SK-N-SH (cell line): ENCODE measurements around the gene DOK6. TPM values are rescaled to one million over a fixed set of nuclear protein-coding genes. Genes with fewer than 3 reads are reported as not detected.

Experiments used
- CTCF ChIA-PET: fragments of 300-600, 350-600 bp; formaldehyde crosslinking; extraction: SDS; loops from one replicate; lab custom pipeline; 2021; lab: Yijun Ruan, JAX
- POLR2A ChIA-PET: fragments of 350-600 bp; sonication (Branson Sonifier 250); formaldehyde crosslinking; extraction: SDS; loops from one replicate; lab custom pipeline; 2020; ENCODE audit warnings: antibody characterized with exemption, inconsistent platforms; lab: Yijun Ruan, JAX
- DNase-seq: peaks from one replicate; pipeline ENCODE4 v3.0.0; 2012
- H2AFZ ChIP-seq: fragments of 200-600 bp; sonication (generic); 2 replicates; pipeline ENCODE4 v1.8.1; 2016; ENCODE audit warnings: antibody characterized with exemption, mild to moderate bottlenecking, low read depth
- H3F3A ChIP-seq: fragments of 200-600 bp; sonication (generic); replicated peaks from 2 replicates; pipeline ENCODE3; 2016; ENCODE audit warnings: antibody characterized with exemption, mild to moderate bottlenecking; ENCODE audit not compliant: insufficient read depth
- H3K27ac ChIP-seq, 2 experiments: fragments of 200-500 bp in 1 of 2; fragments of 200-600 bp in 1 of 2; sonication (Bioruptor generic) in 1 of 2; sonication (generic), shearing (Covaris generic) in 1 of 2; 2 replicates each; pipeline versions ENCODE4 v1.5.1 to v1.6.1; 2014 to 2016; ENCODE audit warnings: low read depth in 2 of 2, inconsistent platforms in 1 of 2, low read length in 1 of 2, mild to moderate bottlenecking in 1 of 2, mixed read lengths in 1 of 2
- H3K27me3 ChIP-seq: fragments of 200-600 bp; sonication (generic), shearing (Covaris generic); 2 replicates; pipeline ENCODE4 v1.6.1; 2016; ENCODE audit warnings: mixed run types; ENCODE audit not compliant: insufficient read depth
- H3K36me3 ChIP-seq, 2 experiments: fragments of 200-500 bp in 1 of 2; fragments of 200-600 bp in 1 of 2; sonication (Bioruptor generic) in 1 of 2; sonication (generic) in 1 of 2; replicated peaks in 1 of 2; 2 replicates each; pipeline versions ENCODE3 to v1.5.1; 2014 to 2016; ENCODE audit warnings: low read length in 1 of 2, mild to moderate bottlenecking in 1 of 2; ENCODE audit not compliant: insufficient read depth in 2 of 2, control insufficient read depth in 1 of 2
- H3K4me1 ChIP-seq, 2 experiments: fragments of 200-500 bp in 1 of 2; fragments of 200-600 bp in 1 of 2; sonication (Bioruptor generic) in 1 of 2; sonication (generic), shearing (Covaris generic) in 1 of 2; 2 replicates each; pipeline versions ENCODE4 v1.5.1 to v1.6.1; 2014 to 2016; ENCODE audit warnings: low read depth in 1 of 2, low read length in 1 of 2, mixed run types in 1 of 2; ENCODE audit not compliant: insufficient read depth in 2 of 2, control insufficient read depth in 1 of 2
- H3K4me2 ChIP-seq: fragments of 200-600 bp; sonication (generic), shearing (Covaris generic); 2 replicates; pipeline ENCODE4 v1.6.1; 2017; ENCODE audit warnings: mixed run types
- H3K4me3 ChIP-seq, 2 experiments: fragments of 200-500 bp in 1 of 2; fragments of 200-600 bp in 1 of 2; sonication (Bioruptor generic) in 1 of 2; sonication (generic), shearing (Covaris generic) in 1 of 2; 2 replicates each; pipeline versions ENCODE4 v1.5.1 to v1.8.1; 2014 to 2016; ENCODE audit warnings: low read depth in 2 of 2, inconsistent platforms in 1 of 2, low read length in 1 of 2, mild to moderate bottlenecking in 1 of 2, mixed read lengths in 1 of 2, moderate library complexity in 1 of 2
- H3K79me2 ChIP-seq: fragments of 200-600 bp; sonication (generic); 2 replicates; pipeline ENCODE4 v1.8.1; 2017; ENCODE audit warnings: mild to moderate bottlenecking; ENCODE audit not compliant: insufficient read depth
- H3K9ac ChIP-seq: fragments of 200-600 bp; sonication (generic); 2 replicates; pipeline ENCODE4 v1.6.1; 2017; ENCODE audit warnings: mixed run types
- H3K9me2 ChIP-seq: fragments of 200-600 bp; sonication (generic); 2 replicates; pipeline ENCODE4 v1.6.1; 2017; ENCODE audit warnings: mixed run types
- H3K9me3 ChIP-seq: fragments of 200-600 bp; sonication (generic); 2 replicates; pipeline ENCODE4 v1.6.1; 2017; ENCODE audit warnings: mixed run types, mild to moderate bottlenecking, moderate library complexity
- H4K20me1 ChIP-seq: fragments of 200-600 bp; sonication (generic); 2 replicates; pipeline ENCODE4 v1.6.1; 2017; ENCODE audit warnings: mild to moderate bottlenecking, mixed run types; ENCODE audit not compliant: insufficient read depth
- CHD2 ChIP-seq: fragments of 150-350 bp; IDR thresholded peaks from 2 replicates; pipeline ENCODE4 v1.6.1; 2018; ENCODE audit warnings: low read length; ENCODE audit not compliant: partially characterized antibody
- EZH2phosphoT487 ChIP-seq: fragments of 200-600 bp; sonication (generic); IDR thresholded peaks from 2 replicates; pipeline ENCODE4 v1.6.1; 2017; ENCODE audit warnings: low read depth, mixed run types, mild to moderate bottlenecking, antibody characterized with exemption, moderate library complexity, borderline replicate concordance
- FOSL2 ChIP-seq: IDR thresholded peaks from 2 replicates; pipeline ENCODE4 v1.4.0; 2012; ENCODE audit warnings: low read depth, mild to moderate bottlenecking, moderate library complexity, borderline replicate concordance
- GABPA ChIP-seq: IDR thresholded peaks from 2 replicates; pipeline ENCODE4 v1.4.0; 2012; ENCODE audit warnings: low read depth, mild to moderate bottlenecking
- GATA2 ChIP-seq: sonication (generic); formaldehyde crosslinking; IDR thresholded peaks from 2 replicates; pipeline ENCODE4 v1.5.0; 2020; ENCODE audit warnings: mild to moderate bottlenecking, missing genetic modification reagents
- IRF3 ChIP-seq: fragments of 150-350 bp; IDR thresholded peaks from 2 replicates; pipeline ENCODE4 v1.6.1; 2016; ENCODE audit warnings: mild to moderate bottlenecking, low read depth, low read length
- MAX ChIP-seq: IDR thresholded peaks from 2 replicates; pipeline ENCODE4 v1.4.0; 2012; ENCODE audit warnings: low read depth
- MEF2A ChIP-seq: IDR thresholded peaks from 2 replicates; pipeline ENCODE4 v1.4.0; 2012; ENCODE audit warnings: low read depth, borderline replicate concordance
- MXI1 ChIP-seq: IDR thresholded peaks from 2 replicates; pipeline ENCODE4 v1.6.1; 2012; ENCODE audit warnings: mild to moderate bottlenecking, low read depth, low read length, improper control_type of control experiment
- NFIC ChIP-seq: IDR thresholded peaks from 2 replicates; pipeline ENCODE4 v1.4.0; 2012; ENCODE audit warnings: borderline replicate concordance
- NRF1 ChIP-seq: IDR thresholded peaks from 2 replicates; pipeline ENCODE4 v1.6.1; 2012; ENCODE audit warnings: low read depth, mild to moderate bottlenecking, low read length
- POLR2AphosphoS5 ChIP-seq: IDR thresholded peaks from 2 replicates; pipeline ENCODE4 v1.6.1; 2012; ENCODE audit warnings: low read depth, low read length
- RAD21 ChIP-seq: IDR thresholded peaks from 2 replicates; pipeline ENCODE4 v1.6.1; 2012; ENCODE audit warnings: mild to moderate bottlenecking, low read length
- RCOR1 ChIP-seq: fragments of 150-350 bp; IDR thresholded peaks from 2 replicates; pipeline ENCODE4 v1.6.1; 2017; ENCODE audit warnings: antibody characterized with exemption, low read length
- RFX5 ChIP-seq: IDR thresholded peaks from 2 replicates; pipeline ENCODE4 v1.6.1; 2012; ENCODE audit warnings: mild to moderate bottlenecking, improper control_type of control experiment, low read length
- RXRA ChIP-seq: IDR thresholded peaks from 2 replicates; pipeline ENCODE4 v1.4.0; 2012; ENCODE audit warnings: low read depth, mild to moderate bottlenecking, borderline replicate concordance
- SIN3A ChIP-seq: IDR thresholded peaks from 2 replicates; pipeline ENCODE4 v1.6.1; 2012; ENCODE audit warnings: low read depth, mild to moderate bottlenecking, low read length, moderate library complexity, borderline replicate concordance
- SMC3 ChIP-seq: IDR thresholded peaks from 2 replicates; pipeline ENCODE4 v1.6.1; 2012; ENCODE audit warnings: low read depth, low read length, improper control_type of control experiment
- TAF1 ChIP-seq: IDR thresholded peaks from 2 replicates; pipeline ENCODE4 v1.6.1; 2012; ENCODE audit warnings: low read depth, mild to moderate bottlenecking, low read length, moderate library complexity, borderline replicate concordance
- TCF12 ChIP-seq: IDR thresholded peaks from 2 replicates; pipeline ENCODE4 v1.4.0; 2012
- TEAD4 ChIP-seq: IDR thresholded peaks from 2 replicates; pipeline ENCODE4 v1.4.0; 2012; ENCODE audit warnings: mild to moderate bottlenecking, borderline replicate concordance; ENCODE audit not compliant: insufficient read depth
- WGBS: methylation state at CpG from one replicate; pipeline ENCODE4 v1.1.6; 2017; ENCODE audit warnings: low lambda C conversion rate; 5-methylcytosine and 5-hydroxymethylcytosine counted together
- polyA plus RNA-seq, 3 experiments: library from polyadenylated mRNA; depleted of rRNA; stranded (reverse); fragments of >200 nt; gene quantifications; 2 replicates each; pipeline ENCODE4 v1.2.3, GENCODE V29; 2012

Gene DOK6
- polyA plus RNA-seq, 1 of the 3 experiments (the other 2 are of a cell fraction): 3.9 TPM

- 82% methylated on average over 2 of the region's 2 CpGs for WGBS
- H3F3A ChIP-seq: no peaks in the 10 kb centered on the region
- no peaks in the 10 kb centered on the region for H3K79me2 ChIP-seq
- no peak overlapping the region for H3K4me3 ChIP-seq
- ChIA-PET POLR2A (no interaction called here), CTCF (no interaction called here)
- no peak overlapping the region for H3K4me2 ChIP-seq
- no peak overlapping the region for H2AFZ ChIP-seq
- DNase-seq: no peak
- H3K9me2 ChIP-seq: 0 out of 2 replicates have a peak, but pooled peaks cover 2% of the 10 kb centered on the region
- no peaks in the 10 kb centered on the region; a peak in 1 of 4 replicates for H3K4me1 ChIP-seq
- no peaks in the 10 kb centered on the region for H3K9me3 ChIP-seq
- no peak overlapping the region for H3K27ac ChIP-seq
- no peaks in the 10 kb centered on the region for H3K36me3 ChIP-seq
- TF ChIP-seq IRF3: no peak
- no peak for TF ChIP-seq NRF1
- TF ChIP-seq MXI1: no peak
- no peak for TF ChIP-seq SIN3A
- TF ChIP-seq NFIC: no peak
- no peak for TF ChIP-seq MEF2A
- H4K20me1 ChIP-seq: no peaks in the 10 kb centered on the region
- no peaks in the 10 kb centered on the region for H3K27me3 ChIP-seq
- H3K9ac ChIP-seq: no peak overlapping the region
These were observed 300.6 kb downstream of the DOK6 start for GRCh38 chr18:69701305-69701704.

GRCh38 chr18:69703461-69703860 lies 302.8 kb downstream of the DOK6 start:
- Histone ChIP-seq H3K9me3 (no peaks in the 10 kb centered on the region), H2AFZ (no peak overlapping the region), H3K27me3 (no peaks in the 10 kb centered on the region), H3K4me3 (no peak overlapping the region), H3K27ac (no peak overlapping the region), H4K20me1 (no peaks in the 10 kb centered on the region), H3K79me2 (no peaks in the 10 kb centered on the region), H3F3A (no peaks in the 10 kb centered on the region), H3K9me2 (0 out of 2 replicates have a peak, but pooled peaks cover 2% of the 10 kb centered on the region), H3K9ac (no peak overlapping the region), H3K4me2 (no peak overlapping the region), H3K36me3 (no peaks in the 10 kb centered on the region), H3K4me1 (no peaks in the 10 kb centered on the region)
- POLR2A ChIA-PET: no interaction called here
- CTCF ChIA-PET: no interaction called here
- no peak for TF ChIP-seq MAX
- no peak for TF ChIP-seq FOSL2
- TF ChIP-seq GABPA: no peak
- TF ChIP-seq MXI1: no peak
- TF ChIP-seq TEAD4: no peak
- TF ChIP-seq RXRA: no peak
- TF ChIP-seq TCF12: no peak
- TF ChIP-seq NFIC: no peak
- no peak for TF ChIP-seq RCOR1
- DNase-seq: no peak

- no peaks in the 10 kb centered on the region for H3K79me2 ChIP-seq
- H3K9me3 ChIP-seq: no peaks in the 10 kb centered on the region
- H3K4me3 ChIP-seq: no peak overlapping the region
- no peak overlapping the region for H3K27ac ChIP-seq
- POLR2A ChIA-PET: no interaction called here
- H3F3A ChIP-seq: no peaks in the 10 kb centered on the region
- WGBS: 76% methylated on average over 2 of the region's 2 CpGs
- no peak overlapping the region for H2AFZ ChIP-seq
- H3K9me2 ChIP-seq: peaks cover 2% of the 10 kb centered on the region; the same call in 1 of the 2 replicates
- no peaks in the 10 kb centered on the region for H3K27me3 ChIP-seq
- DNase-seq: no peak
- no peak overlapping the region for H3K9ac ChIP-seq
- no peaks in the 10 kb centered on the region for H3K4me1 ChIP-seq
- no peaks in the 10 kb centered on the region for H4K20me1 ChIP-seq
- no peaks in the 10 kb centered on the region for H3K36me3 ChIP-seq
- no peak overlapping the region for H3K4me2 ChIP-seq
- CTCF ChIA-PET: no interaction called here
- TF ChIP-seq POLR2AphosphoS5: no peak
- no peak for TF ChIP-seq FOSL2
- no peak for TF ChIP-seq MXI1
- no peak for TF ChIP-seq TEAD4
- no peak for TF ChIP-seq RCOR1
- no peak for TF ChIP-seq CHD2
- TF ChIP-seq TAF1: no peak
- no peak for TF ChIP-seq MEF2A
- no peak for TF ChIP-seq EZH2phosphoT487
- TF ChIP-seq RFX5: no peak
- TF ChIP-seq RAD21: no peak
- no peak for TF ChIP-seq SIN3A
- TF ChIP-seq GATA2: no peak
- TF ChIP-seq SMC3: no peak
These were observed 305.3 kb downstream of the DOK6 start for GRCh38 chr18:69705987-69706386.
